Endothelial cell of umbilical vein (primary cell): Measurements from ENCODE around the gene CAV2. TPM values are rescaled to one million over a fixed set of nuclear protein-coding genes. Genes with fewer than 3 reads are reported as not detected.
A peak's percentile ranks its signal among the peaks of the same experiment; 100 is the strongest.

Source experiments
- BruUV-seq: library from RNA; stranded (reverse); fragments of 400-500 nt; replicated peaks from 2 replicates; lab custom pipeline; 2021; lab: Mats Ljungman, UMichigan
- CTCF ChIA-PET: fragments of 300-600, 350-600 bp; sonication (Branson Sonifier 250); formaldehyde crosslinking; loops from one replicate; lab custom pipeline; 2021; ENCODE audit warnings: antibody characterized with exemption, inconsistent platforms; lab: Charles Lee
- POLR2A ChIA-PET: fragments of 300-600, 350-600 bp; sonication (Branson Sonifier 250); formaldehyde crosslinking; loops from one replicate; lab custom pipeline; 2021; ENCODE audit warnings: antibody characterized with exemption, inconsistent platforms; lab: Charles Lee
- DNase-seq: peaks from one replicate; pipeline ENCODE4 v3.0.0-alpha.2; 2011; ENCODE audit warnings: low read depth, low spot score
- FAIRE-seq: peaks from 2 replicates; lab custom pipeline; 2011; peaks lifted over from hg19 to GRCh38; lab: Jason Lieb, UNC
- H2AFZ ChIP-seq: 2 replicates; pipeline ENCODE4 v1.6.0; 2012; ENCODE audit warnings: low read depth, low read length, control low read depth, inconsistent platforms
- H3K27ac ChIP-seq: 2 replicates; pipeline ENCODE4 v1.5.1; 2011; ENCODE audit warnings: low read depth, mild to moderate bottlenecking, control low read depth, low read length, moderate library complexity; ENCODE audit not compliant: insufficient read depth
- H3K27me3 ChIP-seq, 2 experiments: 2 replicates each; pipeline versions ENCODE4 v1.6.0 to v1.6.1; 2011; ENCODE audit warnings: low read length in 2 of 2, mixed read lengths in 1 of 2; ENCODE audit not compliant: control insufficient read depth in 2 of 2, insufficient read depth in 2 of 2
- H3K36me3 ChIP-seq, 2 experiments: 2 replicates in 1 of 2; 3 replicates in 1 of 2; pipeline ENCODE4 v1.5.1; 2011; ENCODE audit warnings: low read length in 2 of 2, mild to moderate bottlenecking in 1 of 2, moderate library complexity in 1 of 2; ENCODE audit not compliant: control insufficient read depth in 2 of 2, insufficient read depth in 2 of 2; ENCODE audit errors: extremely low read depth in 1 of 2
- H3K4me1 ChIP-seq: 3 replicates; pipeline ENCODE4 v1.5.1; 2011; ENCODE audit warnings: mild to moderate bottlenecking, low read length; ENCODE audit not compliant: control insufficient read depth, insufficient read depth; ENCODE audit errors: extremely low read depth
- H3K4me2 ChIP-seq: 2 replicates; pipeline ENCODE4 v1.6.1; 2011; ENCODE audit warnings: low read length, control low read depth, mixed read lengths; ENCODE audit not compliant: insufficient read depth
- H3K4me3 ChIP-seq, 3 experiments: fragments of 200-600 bp in 1 of 3; sonication (generic), shearing (Covaris generic) in 1 of 3; replicated peaks in 1 of 3; 2 replicates each; pipeline ENCODE4 v1.5.1; 2011 to 2016; ENCODE audit warnings: control low read depth in 3 of 3, low read length in 3 of 3, mild to moderate bottlenecking in 2 of 3, inconsistent platforms in 1 of 3, low read depth in 1 of 3, moderate library complexity in 1 of 3; ENCODE audit not compliant: insufficient read depth in 1 of 3
- H3K79me2 ChIP-seq: 2 replicates; pipeline ENCODE4 v1.6.0; 2012; ENCODE audit warnings: low read length, inconsistent platforms; ENCODE audit not compliant: control insufficient read depth, insufficient read depth
- H3K9ac ChIP-seq: replicated peaks from 2 replicates; pipeline ENCODE3; 2011; ENCODE audit warnings: low read length, control low read depth; ENCODE audit not compliant: insufficient read depth; ENCODE audit errors: extremely low read depth
- H3K9me1 ChIP-seq: replicated peaks from 3 replicates; pipeline ENCODE4 v1.6.0; 2011; ENCODE audit warnings: mild to moderate bottlenecking, low read length; ENCODE audit not compliant: control insufficient read depth, insufficient read depth; ENCODE audit errors: extremely low read depth
- H3K9me3 ChIP-seq: replicated peaks from 2 replicates; pipeline ENCODE4 v1.5.1; 2012; ENCODE audit warnings: low read length, inconsistent platforms; ENCODE audit not compliant: control insufficient read depth, insufficient read depth
- H4K20me1 ChIP-seq: replicated peaks from 2 replicates; pipeline ENCODE3; 2011; ENCODE audit warnings: mild to moderate bottlenecking, low read length; ENCODE audit not compliant: control insufficient read depth, insufficient read depth; ENCODE audit errors: extremely low read depth
- FOS ChIP-seq: IDR thresholded peaks from 2 replicates; pipeline ENCODE4 v1.6.1; 2011; ENCODE audit warnings: mild to moderate bottlenecking, low read length, moderate library complexity, borderline replicate concordance; ENCODE audit not compliant: insufficient read depth
- GATA2 ChIP-seq: IDR thresholded peaks from 2 replicates; pipeline ENCODE4 v1.7.0; 2011; ENCODE audit warnings: low read depth, mild to moderate bottlenecking, moderate library complexity, mixed read lengths, low read length; ENCODE audit not compliant: insufficient read length, insufficient read depth
- POLR2AphosphoS5 ChIP-seq: IDR thresholded peaks from 2 replicates; pipeline ENCODE4 v1.6.1; 2012; ENCODE audit warnings: low read depth, mild to moderate bottlenecking, control low read depth, low read length, moderate library complexity; ENCODE audit not compliant: insufficient read depth
- dilution Hi-C: fragments of 300-500 bp; cut with MboI; formaldehyde crosslinking; loops from one replicate; pipeline ENCODE4 v1.15.0; 2019; ENCODE audit warnings: low sequenced_read_pairs; ENCODE audit not compliant: extremely low pct_ligation_motif_present
- intact Hi-C: fragments of 100-400 bp; cut with micrococcal nuclease; formaldehyde crosslinking; loops from one replicate; pipeline ENCODE4 v1.10.0; 2022
- polyA plus RNA-seq, 4 experiments: library from polyadenylated mRNA; depleted of rRNA in 3 of 4; stranded (reverse) in 3 of 4; unstranded in 1 of 4; fragments of >200 nt; gene quantifications; 2 replicates each; pipeline versions ENCODE4 v1.2.1 to v1.2.3, GENCODE V29; 2011 to 2012; ENCODE audit warnings: missing spikeins in 1 of 4
- total RNA-seq: library from RNA; stranded (reverse); gene quantifications from 2 replicates; pipeline ENCODE4 v1.2.3, GENCODE V29; 2021
- TF ChIP-seq, protein P1 (sequence below), 2 donors: IDR thresholded peaks; 1 replicate in 1 of 2; 2 replicates in 1 of 2; pipeline ENCODE4 v1.5.1; 2011; ENCODE audit warnings: low read length in 2 of 2, mild to moderate bottlenecking in 2 of 2, moderate library complexity in 2 of 2, control low read depth in 1 of 2, inconsistent platforms in 1 of 2, low read depth in 1 of 2; ENCODE audit not compliant: insufficient read depth in 1 of 2; ENCODE audit errors: extremely low read depth in 1 of 2
- TF ChIP-seq, protein P2 (sequence below): IDR thresholded peaks from 2 replicates; pipeline ENCODE4 v1.6.1; 2011; ENCODE audit not compliant: insufficient read depth, insufficient read length

The CAV2 gene
- total and polyA plus RNA-seq, 2 donors (not counting 3 experiments of a cell fraction or from before 2014, with no cell fraction given) = 179 to 327 TPM

DNA sequence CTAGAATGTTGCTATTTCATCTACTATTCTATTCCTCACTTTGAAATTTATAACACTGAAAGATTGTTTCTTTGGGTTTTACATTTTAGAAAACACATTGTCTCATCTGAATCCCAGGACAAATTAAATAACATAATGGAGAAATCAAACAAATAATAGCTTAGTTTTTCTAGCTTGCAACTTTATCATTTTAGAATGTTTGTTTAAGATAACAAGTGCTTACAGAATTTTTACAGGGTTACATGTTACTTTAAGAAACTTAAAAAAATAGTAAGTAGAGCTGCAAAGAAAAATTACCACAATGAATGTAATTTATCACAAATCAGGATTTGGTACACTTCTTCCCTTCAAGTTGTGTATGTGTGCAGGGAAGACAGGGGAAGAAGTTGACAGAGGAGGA lies 11.3 kb downstream of the CAV2 start:
- CTCF ChIA-PET = interaction anchor here (1.8 to 2.6 kb wide), 4 partner anchors 9 to 78 kb away, joined by 8 to 13 read pairs (median 11); no protein-coding TSS in a partner anchor
- dilution Hi-C loops (loop anchor here (25.0 kb wide), 2 partner anchors 173 to 248 kb away; no protein-coding TSS in a partner anchor), intact Hi-C loops (loop anchor here (1.0 kb wide), 1 partner anchor 252 kb away; no protein-coding TSS in a partner anchor)
- H3K27ac ChIP-seq = peak overlapping the region; percentile 96
- H3K4me2 ChIP-seq = peak overlapping the region; percentile 99
- no peaks in the 10 kb centered on the region for H4K20me1 ChIP-seq
- TF ChIP-seq POLR2AphosphoS5 (no peak), FOS (no peak), GATA2 (no peak)
- TF ChIP-seq, protein P1, sequence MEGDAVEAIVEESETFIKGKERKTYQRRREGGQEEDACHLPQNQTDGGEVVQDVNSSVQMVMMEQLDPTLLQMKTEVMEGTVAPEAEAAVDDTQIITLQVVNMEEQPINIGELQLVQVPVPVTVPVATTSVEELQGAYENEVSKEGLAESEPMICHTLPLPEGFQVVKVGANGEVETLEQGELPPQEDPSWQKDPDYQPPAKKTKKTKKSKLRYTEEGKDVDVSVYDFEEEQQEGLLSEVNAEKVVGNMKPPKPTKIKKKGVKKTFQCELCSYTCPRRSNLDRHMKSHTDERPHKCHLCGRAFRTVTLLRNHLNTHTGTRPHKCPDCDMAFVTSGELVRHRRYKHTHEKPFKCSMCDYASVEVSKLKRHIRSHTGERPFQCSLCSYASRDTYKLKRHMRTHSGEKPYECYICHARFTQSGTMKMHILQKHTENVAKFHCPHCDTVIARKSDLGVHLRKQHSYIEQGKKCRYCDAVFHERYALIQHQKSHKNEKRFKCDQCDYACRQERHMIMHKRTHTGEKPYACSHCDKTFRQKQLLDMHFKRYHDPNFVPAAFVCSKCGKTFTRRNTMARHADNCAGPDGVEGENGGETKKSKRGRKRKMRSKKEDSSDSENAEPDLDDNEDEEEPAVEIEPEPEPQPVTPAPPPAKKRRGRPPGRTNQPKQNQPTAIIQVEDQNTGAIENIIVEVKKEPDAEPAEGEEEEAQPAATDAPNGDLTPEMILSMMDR (IDR thresholded peaks at IDR 0.05; ENCODE audit: extremely low read depth in 1 of 2, insufficient read depth in 1 of 2, low read depth in 1 of 2, low read length in 2 of 2) = no peak
- TF ChIP-seq, protein P2, sequence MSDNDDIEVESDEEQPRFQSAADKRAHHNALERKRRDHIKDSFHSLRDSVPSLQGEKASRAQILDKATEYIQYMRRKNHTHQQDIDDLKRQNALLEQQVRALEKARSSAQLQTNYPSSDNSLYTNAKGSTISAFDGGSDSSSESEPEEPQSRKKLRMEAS = no peak
- DNase-seq = peak; percentile 42
- POLR2A ChIA-PET = interaction anchor here (1.1 to 1.5 kb wide), 3 partner anchors 9 to 18 kb away, joined by 3 to 8 read pairs (median 5); no protein-coding TSS in a partner anchor
- peaks cover 55% of the 10 kb centered on the region for H3K4me1 ChIP-seq
- peaks cover 0 to 15% of the 10 kb centered on the region in 2 experiments for H3K36me3 ChIP-seq
- H3K27me3 ChIP-seq = no peaks in the 10 kb centered on the region
- peak overlapping the region in 1 of 3 experiments; percentile 70 for H3K4me3 ChIP-seq
- H2AFZ ChIP-seq = no peak overlapping the region
- H3K79me2 ChIP-seq = peaks cover 4% of the 10 kb centered on the region
- BruUV-seq = no TSS peak
- H3K9me1 ChIP-seq = no peaks in the 10 kb centered on the region
- peak overlapping the region; percentile 91 for H3K9ac ChIP-seq
- no peaks in the 10 kb centered on the region for H3K9me3 ChIP-seq
- FAIRE-seq = no peak
